ENCODE data around the gene METAP1. TPM values are rescaled to one million over a fixed set of nuclear protein-coding genes. Genes with fewer than 3 reads are reported as not detected.

Gene METAP1
- total and polyA plus RNA-seq, 11 donors = 36.9 to 71.4 (median 63.6) TPM

GRCh38 chr4:98993419-98994071 lies 2.0 kb upstream of the METAP1 start:
- TF ChIP-seq CTCF (IDR thresholded peaks at IDR 0.05) = no peak
- no peak for TF ChIP-seq POLR2A (IDR thresholded peaks at IDR 0.05)
- Histone ChIP-seq H3K4me1 (peaks cover 0 to 26% (median 15%) of the 10 kb centered on the region in 12 donors), H3K4me3 (no peak overlapping the region), H3K36me3 (no peaks in the 10 kb centered on the region), H3K9me3 (no peaks in the 10 kb centered on the region), H3K27ac (no peak overlapping the region), H3K27me3 (no peaks in the 10 kb centered on the region)
- ATAC-seq (no peak), DNase-seq (peak in 3 of 5 donors; percentile 52 to 65 (median 60))
- 79 to 95% (median 91%) methylated on average over 11 to 39 of the region's 39 CpGs for WGBS, 4 donors
- intact Hi-C loops (cut with DNase I) = loop anchor here in 6 of 10 donors (2.0 to 10.0 kb wide), 10 partner anchors 51 to 736 kb away; partner anchors contain the start of genes TRMT10A (in 3 of the 6), EIF4E (in 2 of the 6), ADH5 (in 1 of the 6) and TSPAN5 (in 1 of the 6)

GRCh38 chr4:98994474-98995182 lies 893 bp upstream of the METAP1 start:
- Histone ChIP-seq H3K27me3 (no peaks in the 10 kb centered on the region), H3K27ac (peak overlapping the region; percentile 84 to 96 (median 92)), H3K36me3 (no peaks in the 10 kb centered on the region), H3K4me3 (peak overlapping the region; percentile 16 to 99 (median 95)), H3K9me3 (no peaks in the 10 kb centered on the region), H3K4me1 (peaks cover 0 to 26% (median 15%) of the 10 kb centered on the region in 12 donors)
- TF ChIP-seq CTCF (IDR thresholded peaks at IDR 0.05) (no peak), POLR2A (IDR thresholded peaks at IDR 0.05) (no peak)
- intact Hi-C loops (cut with DNase I) = loop anchor here in 9 of 10 donors (1.0 to 10.0 kb wide), 17 partner anchors 52 to 737 kb away; partner anchors contain the start of genes EIF4E (in 5 of the 9), ADH5 (in 4 of the 9), TRMT10A (in 3 of the 9) and RAP1GDS1 (in 2 of the 9)
- WGBS, 4 donors = 49 to 56% (median 52%) methylated on average over 16 to 17 of the region's 17 CpGs
- DNase-seq (no peak), ATAC-seq (no peak)

- H3K36me3 ChIP-seq = no peaks in the 10 kb centered on the region
- no peaks in the 10 kb centered on the region for H3K9me3 ChIP-seq
- DNase-seq (peak in 1 of 5 donors; percentile 9), ATAC-seq (peak in 2 of 4 donors; percentile 0 to 1)
- TF ChIP-seq POLR2A (IDR thresholded peaks at IDR 0.05) (no peak), CTCF (IDR thresholded peaks at IDR 0.05) (no peak)
- intact Hi-C loops (cut with DNase I) = loop anchor here in 9 of 10 donors (5.0 to 10.0 kb wide), 10 partner anchors 56 to 734 kb away; partner anchors contain the start of genes EIF4E (in 3 of the 9), TRMT10A (in 3 of the 9), RAP1GDS1 (in 2 of the 9) and ADH5 (in 1 of the 9)
- peak overlapping the region; percentile 89 to 99 (median 96) for H3K4me3 ChIP-seq
- WGBS, 4 donors = 1% methylated on average over 12 to 57 of the region's 57 CpGs
- peaks cover 0 to 26% (median 16%) of the 10 kb centered on the region in 12 donors for H3K4me1 ChIP-seq
- no peaks in the 10 kb centered on the region for H3K27me3 ChIP-seq
- peak overlapping the region; percentile 78 to 96 (median 91) for H3K27ac ChIP-seq
Measured at GRCh38 chr4:98996056-98996764, 689 bp downstream of the METAP1 start.

All from heart left ventricle (tissue), 16 donors.